ENCODE results near the gene MUC16.

The MUC16 gene

GRCh38 chr19:9008667-9009066 lies 1.5 kb downstream of the MUC16 start:
- TF ChIP-seq ZFX (IDR thresholded peaks at IDR 0.05), result no peak
- H3K27ac ChIP-seq, result no peak overlapping the region

GRCh38 chr19:9000933-9001332 lies 9.3 kb downstream of the MUC16 start:
- no peak overlapping the region for H3K27ac ChIP-seq
- TF ChIP-seq ZFX (IDR thresholded peaks at IDR 0.05) (no peak), CTCF (conservative IDR thresholded peaks at IDR 0.05) (no peak)

GRCh38 chr19:8988204-8988603 lies 22.0 kb downstream of the MUC16 start:
- TF ChIP-seq ZFX (IDR thresholded peaks at IDR 0.05) (no peak), CTCF (conservative IDR thresholded peaks at IDR 0.05) (peak; percentile 65)
- no peak overlapping the region for H3K27ac ChIP-seq

- no peak for TF ChIP-seq ZFX (IDR thresholded peaks at IDR 0.05)
- no peak for TF ChIP-seq CTCF (conservative IDR thresholded peaks at IDR 0.05)
- no peak overlapping the region for H3K27ac ChIP-seq
Measured at GRCh38 chr19:8986296-8986695, 23.9 kb downstream of the MUC16 start.

- no peak overlapping the region for H3K27ac ChIP-seq
Measured at GRCh38 chr19:8973501-8974091, 36.6 kb downstream of the MUC16 start.

GRCh38 chr19:8965887-8966286 lies 44.3 kb downstream of the MUC16 start:
- no peak overlapping the region for H3K27ac ChIP-seq

More at GRCh38 chr19:8973501-8974091, 36.6 kb downstream of the MUC16 start:
- TF ChIP-seq ZFX (IDR thresholded peaks at IDR 0.05) (no peak), CTCF (conservative IDR thresholded peaks at IDR 0.05) (no peak)

More at GRCh38 chr19:8965887-8966286, 44.3 kb downstream of the MUC16 start:
- no peak for TF ChIP-seq CTCF (conservative IDR thresholded peaks at IDR 0.05)
- no peak for TF ChIP-seq ZFX (IDR thresholded peaks at IDR 0.05)
